Endodermal cell (in vitro differentiated cells): Measurements from ENCODE around the gene STX8. TPM values are rescaled to one million over a fixed set of nuclear protein-coding genes. Genes with fewer than 3 reads are reported as not detected.

Experiments
- DNase-seq: peaks from one replicate; pipeline ENCODE4 v3.0.0-alpha.2; 2017
- H3K27ac ChIP-seq: 2 replicates; pipeline ENCODE4 v1.5.1; 2013; ENCODE audit warnings: mild to moderate bottlenecking, low read depth, low read length, moderate library complexity
- H3K27me3 ChIP-seq: 2 replicates; pipeline ENCODE4 v1.6.1; 2013; ENCODE audit warnings: mild to moderate bottlenecking, low read length, moderate library complexity; ENCODE audit not compliant: insufficient read depth, control insufficient read depth, poor library complexity, severe bottlenecking
- H3K36me3 ChIP-seq: 2 replicates; pipeline ENCODE4 v1.7.0; 2013; ENCODE audit warnings: mild to moderate bottlenecking, low read length, moderate library complexity; ENCODE audit not compliant: control insufficient read depth, insufficient read depth
- H3K4me1 ChIP-seq: one replicate; pipeline ENCODE4 v1.7.0; 2013; ENCODE audit warnings: low read length; ENCODE audit not compliant: control insufficient read depth, insufficient read depth
- H3K4me3 ChIP-seq: 2 replicates; pipeline ENCODE4 v1.5.1; 2013; ENCODE audit warnings: mild to moderate bottlenecking, low read length, moderate library complexity
- H3K9ac ChIP-seq: 2 replicates; pipeline ENCODE4 v1.6.1; 2013; ENCODE audit warnings: mild to moderate bottlenecking, low read length, moderate library complexity; ENCODE audit not compliant: poor library complexity, severe bottlenecking; ENCODE audit errors: extremely low read depth
- H3K9me3 ChIP-seq: 2 replicates; pipeline ENCODE4 v1.6.1; 2013; ENCODE audit warnings: mild to moderate bottlenecking, low read length, moderate library complexity; ENCODE audit not compliant: control insufficient read depth
- H3K27ac Mint-ChIP-seq: 2 replicates; pipeline ENCODE4 v1.8.0; 2020; ENCODE audit warnings: mixed read lengths
- H3K27me3 Mint-ChIP-seq: 2 replicates; pipeline ENCODE4 v1.8.0; 2021; ENCODE audit warnings: mild to moderate bottlenecking, mixed read lengths; ENCODE audit not compliant: insufficient read depth
- H3K36me3 Mint-ChIP-seq: 2 replicates; pipeline ENCODE4 v1.8.0; 2020; ENCODE audit warnings: low read depth, mixed read lengths
- H3K4me1 Mint-ChIP-seq: 2 replicates; pipeline ENCODE4 v1.8.0; 2020; ENCODE audit warnings: mixed read lengths
- H3K4me3 Mint-ChIP-seq: 2 replicates; pipeline ENCODE4 v1.8.0; 2020; ENCODE audit warnings: mild to moderate bottlenecking, moderate library complexity, mixed read lengths
- H3K9me3 Mint-ChIP-seq: 2 replicates; pipeline ENCODE4 v1.8.0; 2020; ENCODE audit warnings: mild to moderate bottlenecking, mixed read lengths
- WGBS, 2 experiments: methylation state at CpG; one replicate each; pipeline versions ENCODE4 v1.1.5 to v1.1.7; 2013; ENCODE audit warnings: missing lambda C conversion rate in 2 of 2, mixed read lengths in 1 of 2; ENCODE audit not compliant: insufficient coverage in 1 of 2, insufficient read length in 1 of 2; 5-methylcytosine and 5-hydroxymethylcytosine counted together
- total RNA-seq, 2 donors: library from RNA; stranded (reverse); fragmentation: NEBNext Ultra II Directional in 1 of 2; extraction: Animal tissue kit (Norgen Biotek cat#: 25700) in 1 of 2; gene quantifications; 2 replicates in 1 of 2; 3 replicates in 1 of 2; pipeline ENCODE4 v1.2.1, GENCODE V29; 2021
- TF ChIP-seq, protein P1 (sequence below): fragments of 200-600 bp; sonication (generic); conservative IDR thresholded peaks from 2 replicates; pipeline ENCODE4 v1.5.0; 2021; ENCODE audit warnings: antibody characterized with exemption, mild to moderate bottlenecking

STX8 gene
- total RNA-seq, 2 donors from 2014 or later: 82.5 to 98.2 TPM

DNA sequence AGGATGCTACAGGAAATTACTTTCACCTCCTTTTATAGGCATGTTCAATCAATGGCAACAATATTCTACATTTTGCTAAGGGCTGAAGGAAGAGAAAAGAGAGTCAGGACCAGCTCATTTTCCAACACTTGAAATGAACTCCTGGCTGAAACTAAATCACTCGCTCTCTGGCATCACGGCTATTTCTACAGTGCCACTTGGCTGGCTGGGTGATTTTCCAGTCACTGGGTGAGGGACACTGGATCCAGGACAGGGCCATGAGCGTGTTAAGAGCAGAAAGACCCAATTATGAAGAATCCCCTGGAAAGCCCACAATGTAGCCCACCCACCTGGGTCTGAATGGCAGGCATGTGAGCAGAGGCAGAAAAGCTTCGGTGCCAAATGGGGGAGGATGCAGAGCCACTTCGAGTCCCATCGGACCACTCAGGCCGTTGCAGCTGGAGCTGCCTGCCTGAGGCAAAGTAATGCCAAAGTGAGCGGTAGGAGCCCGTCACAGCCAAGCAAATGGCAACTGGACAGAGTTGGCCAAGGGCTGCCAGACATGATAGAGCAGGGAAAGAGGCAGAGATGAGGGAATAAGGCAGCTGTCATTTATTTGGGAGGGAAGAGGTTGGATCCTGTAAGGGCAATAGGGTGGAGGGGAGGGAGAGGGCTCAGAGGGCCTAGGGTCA, 246.2 kb downstream of the STX8 start:
- TF ChIP-seq, protein P1, sequence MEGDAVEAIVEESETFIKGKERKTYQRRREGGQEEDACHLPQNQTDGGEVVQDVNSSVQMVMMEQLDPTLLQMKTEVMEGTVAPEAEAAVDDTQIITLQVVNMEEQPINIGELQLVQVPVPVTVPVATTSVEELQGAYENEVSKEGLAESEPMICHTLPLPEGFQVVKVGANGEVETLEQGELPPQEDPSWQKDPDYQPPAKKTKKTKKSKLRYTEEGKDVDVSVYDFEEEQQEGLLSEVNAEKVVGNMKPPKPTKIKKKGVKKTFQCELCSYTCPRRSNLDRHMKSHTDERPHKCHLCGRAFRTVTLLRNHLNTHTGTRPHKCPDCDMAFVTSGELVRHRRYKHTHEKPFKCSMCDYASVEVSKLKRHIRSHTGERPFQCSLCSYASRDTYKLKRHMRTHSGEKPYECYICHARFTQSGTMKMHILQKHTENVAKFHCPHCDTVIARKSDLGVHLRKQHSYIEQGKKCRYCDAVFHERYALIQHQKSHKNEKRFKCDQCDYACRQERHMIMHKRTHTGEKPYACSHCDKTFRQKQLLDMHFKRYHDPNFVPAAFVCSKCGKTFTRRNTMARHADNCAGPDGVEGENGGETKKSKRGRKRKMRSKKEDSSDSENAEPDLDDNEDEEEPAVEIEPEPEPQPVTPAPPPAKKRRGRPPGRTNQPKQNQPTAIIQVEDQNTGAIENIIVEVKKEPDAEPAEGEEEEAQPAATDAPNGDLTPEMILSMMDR: no peak
- Histone ChIP-seq H3K4me1 (no peaks in the 10 kb centered on the region), H3K27me3 (no peaks in the 10 kb centered on the region), H3K9ac (no peak overlapping the region), H3K27ac (peak overlapping the region; percentile 95), H3K4me3 (no peak overlapping the region), H3K9me3 (peaks cover 7% of the 10 kb centered on the region), H3K36me3 (no peaks in the 10 kb centered on the region)
- 77 to 80% methylated on average over 8 to 9 of the region's 9 CpGs for WGBS, 2 experiments
- no peak overlapping the region for H3K27ac Mint-ChIP-seq
- H3K9me3 Mint-ChIP-seq: peaks cover 9% of the 10 kb centered on the region
- DNase-seq: peak; percentile 74
- peaks cover 29% of the 10 kb centered on the region for H3K27me3 Mint-ChIP-seq
- H3K4me3 Mint-ChIP-seq: no peak overlapping the region
- H3K36me3 Mint-ChIP-seq: peaks cover 5% of the 10 kb centered on the region
- peaks cover 29% of the 10 kb centered on the region for H3K4me1 Mint-ChIP-seq

GRCh38 chr17:9324864-9325263, 250.8 kb downstream of the STX8 start:
- Histone ChIP-seq H3K27ac (no peak overlapping the region), H3K9ac (no peak overlapping the region), H3K9me3 (no peaks in the 10 kb centered on the region), H3K36me3 (no peaks in the 10 kb centered on the region), H3K27me3 (no peaks in the 10 kb centered on the region), H3K4me1 (no peaks in the 10 kb centered on the region), H3K4me3 (no peak overlapping the region)
- H3K9me3 Mint-ChIP-seq: no peaks in the 10 kb centered on the region
- H3K27ac Mint-ChIP-seq: no peak overlapping the region
- H3K4me3 Mint-ChIP-seq: no peak overlapping the region
- H3K36me3 Mint-ChIP-seq: no peaks in the 10 kb centered on the region
- peak; percentile 38 for DNase-seq
- H3K27me3 Mint-ChIP-seq: peaks cover 25% of the 10 kb centered on the region
- TF ChIP-seq, protein P1: peak; percentile 25
- WGBS, 2 experiments: 100% methylated on average over 2 of the region's 4 CpGs
- peaks cover 21% of the 10 kb centered on the region for H3K4me1 Mint-ChIP-seq

- Histone ChIP-seq H3K4me3 (no peak overlapping the region), H3K9me3 (peaks cover 4% of the 10 kb centered on the region), H3K27ac (peak overlapping the region; percentile 44), H3K9ac (no peak overlapping the region), H3K36me3 (no peaks in the 10 kb centered on the region), H3K4me1 (no peaks in the 10 kb centered on the region), H3K27me3 (no peaks in the 10 kb centered on the region)
- Mint-ChIP-seq H3K4me3 (no peak overlapping the region), H3K9me3 (peaks cover 13% of the 10 kb centered on the region), H3K36me3 (peaks cover 7% of the 10 kb centered on the region), H3K4me1 (peaks cover 14% of the 10 kb centered on the region), H3K27ac (no peak overlapping the region), H3K27me3 (peaks cover 8% of the 10 kb centered on the region)
- TF ChIP-seq, protein P1: peak; percentile 35
- DNase-seq: peak; percentile 72
- WGBS, 2 experiments: 33 to 65% methylated on average over 2 of the region's 2 CpGs
These were observed 253.3 kb downstream of the STX8 start for GRCh38 chr17:9322326-9322725.
